Endodermal cell (in vitro differentiated cells): ENCODE results near the gene IGF2BP3. TPM values are rescaled to one million over a fixed set of nuclear protein-coding genes. Genes with fewer than 3 reads are reported as not detected.

ENCODE experiments used
- DNase-seq: peaks from one replicate; pipeline ENCODE4 v3.0.0-alpha.2; 2017
- H3K27ac ChIP-seq: 2 replicates; pipeline ENCODE4 v1.5.1; 2013; ENCODE audit warnings: mild to moderate bottlenecking, low read depth, low read length, moderate library complexity
- H3K27me3 ChIP-seq: 2 replicates; pipeline ENCODE4 v1.6.1; 2013; ENCODE audit warnings: mild to moderate bottlenecking, low read length, moderate library complexity; ENCODE audit not compliant: insufficient read depth, control insufficient read depth, poor library complexity, severe bottlenecking
- H3K36me3 ChIP-seq: 2 replicates; pipeline ENCODE4 v1.7.0; 2013; ENCODE audit warnings: mild to moderate bottlenecking, low read length, moderate library complexity; ENCODE audit not compliant: control insufficient read depth, insufficient read depth
- H3K4me1 ChIP-seq: one replicate; pipeline ENCODE4 v1.7.0; 2013; ENCODE audit warnings: low read length; ENCODE audit not compliant: control insufficient read depth, insufficient read depth
- H3K4me3 ChIP-seq: 2 replicates; pipeline ENCODE4 v1.5.1; 2013; ENCODE audit warnings: mild to moderate bottlenecking, low read length, moderate library complexity
- H3K9ac ChIP-seq: 2 replicates; pipeline ENCODE4 v1.6.1; 2013; ENCODE audit warnings: mild to moderate bottlenecking, low read length, moderate library complexity; ENCODE audit not compliant: poor library complexity, severe bottlenecking; ENCODE audit errors: extremely low read depth
- H3K9me3 ChIP-seq: 2 replicates; pipeline ENCODE4 v1.6.1; 2013; ENCODE audit warnings: mild to moderate bottlenecking, low read length, moderate library complexity; ENCODE audit not compliant: control insufficient read depth
- H3K27ac Mint-ChIP-seq: 2 replicates; pipeline ENCODE4 v1.8.0; 2020; ENCODE audit warnings: mixed read lengths
- H3K27me3 Mint-ChIP-seq: 2 replicates; pipeline ENCODE4 v1.8.0; 2021; ENCODE audit warnings: mild to moderate bottlenecking, mixed read lengths; ENCODE audit not compliant: insufficient read depth
- H3K36me3 Mint-ChIP-seq: 2 replicates; pipeline ENCODE4 v1.8.0; 2020; ENCODE audit warnings: low read depth, mixed read lengths
- H3K4me1 Mint-ChIP-seq: 2 replicates; pipeline ENCODE4 v1.8.0; 2020; ENCODE audit warnings: mixed read lengths
- H3K4me3 Mint-ChIP-seq: 2 replicates; pipeline ENCODE4 v1.8.0; 2020; ENCODE audit warnings: mild to moderate bottlenecking, moderate library complexity, mixed read lengths
- H3K9me3 Mint-ChIP-seq: 2 replicates; pipeline ENCODE4 v1.8.0; 2020; ENCODE audit warnings: mild to moderate bottlenecking, mixed read lengths
- WGBS, 2 experiments: methylation state at CpG; one replicate each; pipeline versions ENCODE4 v1.1.5 to v1.1.7; 2013; ENCODE audit warnings: missing lambda C conversion rate in 2 of 2, mixed read lengths in 1 of 2; ENCODE audit not compliant: insufficient coverage in 1 of 2, insufficient read length in 1 of 2; 5-methylcytosine and 5-hydroxymethylcytosine counted together
- total RNA-seq, 2 donors: library from RNA; stranded (reverse); fragmentation: NEBNext Ultra II Directional in 1 of 2; extraction: Animal tissue kit (Norgen Biotek cat#: 25700) in 1 of 2; gene quantifications; 2 replicates in 1 of 2; 3 replicates in 1 of 2; pipeline ENCODE4 v1.2.1, GENCODE V29; 2021
- TF ChIP-seq, protein P1 (sequence below): fragments of 200-600 bp; sonication (generic); conservative IDR thresholded peaks from 2 replicates; pipeline ENCODE4 v1.5.0; 2021; ENCODE audit warnings: antibody characterized with exemption, mild to moderate bottlenecking

The IGF2BP3 gene
- total RNA-seq, 2 donors from 2014 or later: 114 to 123 TPM

- peak overlapping the region; percentile 1 for H3K27ac Mint-ChIP-seq
- H3K36me3 Mint-ChIP-seq: peaks cover 82% of the 10 kb centered on the region
- no peak overlapping the region for H3K27ac ChIP-seq
- H3K4me1 Mint-ChIP-seq: peaks cover 2% of the 10 kb centered on the region
- H3K4me3 ChIP-seq: no peak overlapping the region
- TF ChIP-seq, protein P1, sequence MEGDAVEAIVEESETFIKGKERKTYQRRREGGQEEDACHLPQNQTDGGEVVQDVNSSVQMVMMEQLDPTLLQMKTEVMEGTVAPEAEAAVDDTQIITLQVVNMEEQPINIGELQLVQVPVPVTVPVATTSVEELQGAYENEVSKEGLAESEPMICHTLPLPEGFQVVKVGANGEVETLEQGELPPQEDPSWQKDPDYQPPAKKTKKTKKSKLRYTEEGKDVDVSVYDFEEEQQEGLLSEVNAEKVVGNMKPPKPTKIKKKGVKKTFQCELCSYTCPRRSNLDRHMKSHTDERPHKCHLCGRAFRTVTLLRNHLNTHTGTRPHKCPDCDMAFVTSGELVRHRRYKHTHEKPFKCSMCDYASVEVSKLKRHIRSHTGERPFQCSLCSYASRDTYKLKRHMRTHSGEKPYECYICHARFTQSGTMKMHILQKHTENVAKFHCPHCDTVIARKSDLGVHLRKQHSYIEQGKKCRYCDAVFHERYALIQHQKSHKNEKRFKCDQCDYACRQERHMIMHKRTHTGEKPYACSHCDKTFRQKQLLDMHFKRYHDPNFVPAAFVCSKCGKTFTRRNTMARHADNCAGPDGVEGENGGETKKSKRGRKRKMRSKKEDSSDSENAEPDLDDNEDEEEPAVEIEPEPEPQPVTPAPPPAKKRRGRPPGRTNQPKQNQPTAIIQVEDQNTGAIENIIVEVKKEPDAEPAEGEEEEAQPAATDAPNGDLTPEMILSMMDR: no peak
- H3K4me3 Mint-ChIP-seq: no peak overlapping the region
- no peak overlapping the region for H3K9ac ChIP-seq
- WGBS, 2 experiments: 93 to 97% methylated on average over 5 to 7 of the region's 7 CpGs
- peaks cover 91% of the 10 kb centered on the region for H3K36me3 ChIP-seq
- H3K27me3 ChIP-seq: no peaks in the 10 kb centered on the region
- no peaks in the 10 kb centered on the region for H3K4me1 ChIP-seq
- no peak for DNase-seq
- no peaks in the 10 kb centered on the region for H3K27me3 Mint-ChIP-seq
- peaks cover 20% of the 10 kb centered on the region for H3K9me3 ChIP-seq
- H3K9me3 Mint-ChIP-seq: no peaks in the 10 kb centered on the region
These were observed 128.3 kb downstream of the IGF2BP3 start for GRCh38 chr7:23341846-23342598.

GRCh38 chr7:23338863-23339262 is 131.4 kb downstream of the IGF2BP3 start:
- no peaks in the 10 kb centered on the region for H3K4me1 ChIP-seq
- peaks cover 20% of the 10 kb centered on the region for H3K9me3 ChIP-seq
- H3K27me3 Mint-ChIP-seq: no peaks in the 10 kb centered on the region
- no peak overlapping the region for H3K27ac Mint-ChIP-seq
- no peak overlapping the region for H3K27ac ChIP-seq
- H3K4me3 Mint-ChIP-seq: no peak overlapping the region
- H3K9me3 Mint-ChIP-seq: no peaks in the 10 kb centered on the region
- peaks cover 76% of the 10 kb centered on the region for H3K36me3 Mint-ChIP-seq
- DNase-seq: no peak
- H3K27me3 ChIP-seq: no peaks in the 10 kb centered on the region
- 80 to 91% methylated on average over 1 to 2 of the region's 2 CpGs for WGBS, 2 experiments
- peaks cover 3% of the 10 kb centered on the region for H3K4me1 Mint-ChIP-seq
- TF ChIP-seq, protein P1: no peak
- no peak overlapping the region for H3K9ac ChIP-seq
- H3K36me3 ChIP-seq: peaks cover 83% of the 10 kb centered on the region
- H3K4me3 ChIP-seq: no peak overlapping the region

GRCh38 chr7:23338439-23338838 is 131.9 kb downstream of the IGF2BP3 start:
- Histone ChIP-seq H3K9ac (no peak overlapping the region), H3K27me3 (no peaks in the 10 kb centered on the region), H3K4me3 (no peak overlapping the region), H3K27ac (no peak overlapping the region), H3K36me3 (peaks cover 83% of the 10 kb centered on the region), H3K9me3 (peaks cover 20% of the 10 kb centered on the region), H3K4me1 (no peaks in the 10 kb centered on the region)
- no peaks in the 10 kb centered on the region for H3K9me3 Mint-ChIP-seq
- no peak for DNase-seq
- H3K4me3 Mint-ChIP-seq: no peak overlapping the region
- H3K27ac Mint-ChIP-seq: no peak overlapping the region
- peaks cover 76% of the 10 kb centered on the region for H3K36me3 Mint-ChIP-seq
- H3K27me3 Mint-ChIP-seq: no peaks in the 10 kb centered on the region
- TF ChIP-seq, protein P1: no peak
- H3K4me1 Mint-ChIP-seq: peaks cover 3% of the 10 kb centered on the region
- WGBS, 2 experiments: 94 to 100% methylated on average over 1 of the region's 2 CpGs
